Ascending aorta (tissue), 2 donors: Measurements from ENCODE around the gene ADK. TPM values are rescaled to one million over a fixed set of nuclear protein-coding genes. Genes with fewer than 3 reads are reported as not detected.
"Not testable (repeated sequence)": the region's sequence is repeated elsewhere in the genome, so short reads cannot be mapped to it uniquely, and the experiment has no call there.

Source experiments
- DNase-seq, 2 donors: peaks; one replicate each; pipeline ENCODE4 v3.0.0-alpha.2; 2019; ENCODE audit warnings: low spot score in 2 of 2
- H3K27ac ChIP-seq, 2 donors: fragments of 200-600 bp; sonication (generic); one replicate each; pipeline ENCODE4 v1.5.1; 2016 to 2017; ENCODE audit warnings: mild to moderate bottlenecking in 1 of 2
- H3K27me3 ChIP-seq: fragments of 200-600 bp; sonication (generic); one replicate; pipeline ENCODE4 v1.5.1; 2017
- H3K36me3 ChIP-seq, 2 donors: fragments of 200-600 bp; sonication (generic); one replicate each; pipeline ENCODE4 v1.5.1; 2016
- H3K4me1 ChIP-seq, 2 donors: fragments of 200-600 bp; sonication (generic); one replicate each; pipeline ENCODE4 v1.5.1; 2016 to 2017; ENCODE audit warnings: mild to moderate bottlenecking in 1 of 2
- H3K4me3 ChIP-seq, 2 donors: fragments of 200-600 bp; sonication (generic); one replicate each; pipeline ENCODE4 v1.5.1; 2016 to 2017; ENCODE audit warnings: mild to moderate bottlenecking in 1 of 2
- H3K9me3 ChIP-seq, 2 donors: fragments of 200-600 bp; sonication (generic); one replicate each; pipeline ENCODE4 v1.5.1; 2016
- CTCF ChIP-seq, 3 experiments: fragments of 200-600 bp in 2 of 3; fragments of 450-650 bp in 1 of 3; sonication (generic) in 2 of 3; IDR thresholded peaks; one replicate each; pipeline ENCODE4 v1.5.1; 2016 to 2019; ENCODE audit warnings: antibody characterized with exemption in 3 of 3, mild to moderate bottlenecking in 1 of 3, moderate library complexity in 1 of 3
- intact Hi-C: fragments of 100-400 bp; cut with DNase I; formaldehyde crosslinking; loops from one replicate; pipeline ENCODE4 v1.15.1; 2023
- total RNA-seq: library from RNA; depleted of rRNA; stranded (reverse); fragments of >200 nt; gene quantifications from one replicate; pipeline ENCODE4 v1.1.0, GENCODE V29; 2016

Gene ADK
- total RNA-seq, 1 donor from 2014 or later = 2.4 TPM

- H3K4me1 ChIP-seq = no peaks in the 10 kb centered on the region
- DNase-seq = no peak
- no peak for TF ChIP-seq CTCF (IDR thresholded peaks at IDR 0.05)
These were observed 370.5 kb downstream of the ADK start for GRCh38 chr10:74521526-74521925.

GRCh38 chr10:74523199-74523598 is 372.2 kb downstream of the ADK start:
- no peaks in the 10 kb centered on the region for H3K27me3 ChIP-seq
- H3K4me1 ChIP-seq = no peaks in the 10 kb centered on the region
- no peak overlapping the region for H3K27ac ChIP-seq
- H3K36me3 ChIP-seq = no peaks in the 10 kb centered on the region
- TF ChIP-seq CTCF (IDR thresholded peaks at IDR 0.05) = no peak
- no peak overlapping the region for H3K4me3 ChIP-seq
- no peak for DNase-seq
- H3K9me3 ChIP-seq = no peaks in the 10 kb centered on the region
- intact Hi-C loops = no loop called here

More at GRCh38 chr10:74521526-74521925, 370.5 kb downstream of the ADK start:
- H3K4me3 ChIP-seq = no peak overlapping the region
- no peaks in the 10 kb centered on the region for H3K36me3 ChIP-seq
- no peak overlapping the region for H3K27ac ChIP-seq
- no peaks in the 10 kb centered on the region for H3K9me3 ChIP-seq
- intact Hi-C loops = no loop called here
- no peaks in the 10 kb centered on the region for H3K27me3 ChIP-seq

DNA sequence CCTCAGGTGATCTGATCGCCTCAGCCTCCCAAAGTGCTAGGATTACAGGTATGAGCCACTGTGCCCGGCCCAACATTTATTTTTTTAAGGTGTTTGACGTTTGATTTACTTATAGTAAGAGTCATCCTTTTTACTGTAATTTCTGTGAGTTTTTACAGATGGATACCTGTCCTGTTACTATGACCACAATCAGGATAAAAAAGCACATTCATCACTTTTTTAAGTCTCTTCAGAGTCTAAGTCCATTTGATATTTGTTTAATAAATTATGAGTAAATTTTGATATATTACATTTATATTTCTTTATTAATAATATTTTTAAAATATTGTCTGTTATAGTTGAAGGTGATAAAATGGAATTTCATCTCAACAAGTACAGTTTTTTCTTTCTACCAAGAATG is 374.9 kb downstream of the ADK start:
- intact Hi-C loops = no loop called here
- no peak for TF ChIP-seq CTCF (IDR thresholded peaks at IDR 0.05)

GRCh38 chr10:74527611-74528010 is 376.6 kb downstream of the ADK start:
- H3K4me3 ChIP-seq, H3K36me3 ChIP-seq, DNase-seq, H3K9me3 ChIP-seq, H3K4me1 ChIP-seq, H3K27ac ChIP-seq, intact Hi-C loops, H3K27me3 ChIP-seq: not testable (repeated sequence)

More for the DNA sequence above, 374.9 kb downstream of the ADK start:
- Histone ChIP-seq H3K4me1 (no peaks in the 10 kb centered on the region), H3K4me3 (no peak overlapping the region), H3K36me3 (no peaks in the 10 kb centered on the region), H3K27me3 (no peaks in the 10 kb centered on the region), H3K27ac (no peak overlapping the region), H3K9me3 (no peaks in the 10 kb centered on the region)
- no peak for DNase-seq

- Histone ChIP-seq H3K36me3 (no peaks in the 10 kb centered on the region), H3K27me3 (no peaks in the 10 kb centered on the region), H3K9me3 (no peaks in the 10 kb centered on the region), H3K27ac (no peak overlapping the region), H3K4me3 (no peak overlapping the region), H3K4me1 (no peaks in the 10 kb centered on the region)
- intact Hi-C loops = no loop called here
- no peak for DNase-seq
- TF ChIP-seq CTCF (IDR thresholded peaks at IDR 0.05) = no peak
These were observed 378.2 kb downstream of the ADK start for GRCh38 chr10:74529205-74529604.

GRCh38 chr10:74530981-74531380 is 380.0 kb downstream of the ADK start:
- no peaks in the 10 kb centered on the region for H3K36me3 ChIP-seq
- H3K4me3 ChIP-seq = no peak overlapping the region
- H3K27me3 ChIP-seq = no peaks in the 10 kb centered on the region
- no peaks in the 10 kb centered on the region for H3K4me1 ChIP-seq
- no peaks in the 10 kb centered on the region for H3K9me3 ChIP-seq
- H3K27ac ChIP-seq = no peak overlapping the region
- intact Hi-C loops = no loop called here
- no peak for TF ChIP-seq CTCF (IDR thresholded peaks at IDR 0.05)
- DNase-seq = no peak
